IMR-90 (cell line): Measurements from ENCODE around the gene TEC. TPM values are rescaled to one million over a fixed set of nuclear protein-coding genes. Genes with fewer than 3 reads are reported as not detected.
A peak's percentile ranks its signal among the peaks of the same experiment; 100 is the strongest.

Experiments
- ATAC-seq: fragments of 200-7000 bp; cut with Tn5 transposase; 2 replicates; pipeline ENCODE4 v1.9.1; 2020; ENCODE audit warnings: low read depth, mild to moderate bottlenecking, moderate library complexity
- BruUV-seq: library from RNA; stranded (reverse); fragments of 400-500 nt; replicated peaks from 2 replicates; lab custom pipeline; 2021; lab: Mats Ljungman, UMichigan
- CTCF ChIA-PET: fragments of 300-600 bp; formaldehyde crosslinking; extraction: SDS; loops from one replicate; lab custom pipeline; 2021; ENCODE audit warnings: antibody characterized with exemption; lab: Yijun Ruan, JAX
- POLR2A ChIA-PET: fragments of 300-600 bp; sonication (Branson Sonifier 250); formaldehyde crosslinking; loops from one replicate; lab custom pipeline; 2022; ENCODE audit warnings: antibody characterized with exemption; ENCODE audit not compliant: unreplicated experiment; lab: Charles Lee
- DNase-seq: peaks from one replicate; pipeline ENCODE4 v3.0.0; 2013
- H2AFZ ChIP-seq: replicated peaks from 2 replicates; pipeline ENCODE3; 2013; ENCODE audit warnings: low read length, mild to moderate bottlenecking; ENCODE audit not compliant: poor library complexity
- H2AK5ac ChIP-seq: 2 replicates; pipeline ENCODE4 v1.6.1; 2013; ENCODE audit warnings: low read depth, low read length, inconsistent platforms
- H2AK9ac ChIP-seq: replicated peaks from 2 replicates; pipeline ENCODE3; 2013; ENCODE audit warnings: mild to moderate bottlenecking, low read depth, low read length, moderate library complexity; ENCODE audit not compliant: poor library complexity
- H2BK120ac ChIP-seq: 2 replicates; pipeline ENCODE4 v1.6.1; 2013; ENCODE audit warnings: low read depth, low read length, inconsistent platforms
- H2BK15ac ChIP-seq: 3 replicates; pipeline ENCODE4 v1.6.1; 2013; ENCODE audit warnings: low read depth, low read length, inconsistent platforms
- H2BK20ac ChIP-seq: 2 replicates; pipeline ENCODE4 v1.6.1; 2013; ENCODE audit warnings: low read depth, mild to moderate bottlenecking, inconsistent platforms, low read length, moderate library complexity
- H2BK5ac ChIP-seq: 2 replicates; pipeline ENCODE4 v1.6.1; 2013; ENCODE audit warnings: mild to moderate bottlenecking, low read depth, low read length, inconsistent platforms; ENCODE audit not compliant: poor library complexity, severe bottlenecking
- H3K14ac ChIP-seq: replicated peaks from 2 replicates; pipeline ENCODE4 v1.6.1; 2013; ENCODE audit warnings: low read depth, low read length, inconsistent platforms
- H3K18ac ChIP-seq: 2 replicates; pipeline ENCODE4 v1.6.1; 2013; ENCODE audit warnings: low read depth, low read length, control low read depth
- H3K23ac ChIP-seq: 2 replicates; pipeline ENCODE4 v1.6.1; 2013; ENCODE audit warnings: low read depth, low read length, inconsistent platforms
- H3K27ac ChIP-seq: 2 replicates; pipeline ENCODE4 v1.5.1; 2013; ENCODE audit warnings: mild to moderate bottlenecking, control low read depth, low read length; ENCODE audit not compliant: insufficient read depth
- H3K27me3 ChIP-seq: 2 replicates; pipeline ENCODE4 v1.6.1; 2013; ENCODE audit warnings: low read length; ENCODE audit not compliant: control insufficient read depth, insufficient read depth
- H3K36me3 ChIP-seq: 2 replicates; pipeline ENCODE4 v1.6.1; 2013; ENCODE audit warnings: low read length, mixed read lengths; ENCODE audit not compliant: control insufficient read depth, insufficient read depth
- H3K4ac ChIP-seq: 2 replicates; pipeline ENCODE4 v1.6.1; 2013; ENCODE audit warnings: low read depth, low read length, inconsistent platforms
- H3K4me1 ChIP-seq: 2 replicates; pipeline ENCODE4 v1.6.1; 2013; ENCODE audit warnings: low read length, mixed read lengths; ENCODE audit not compliant: control insufficient read depth, insufficient read depth
- H3K4me2 ChIP-seq: 2 replicates; pipeline ENCODE4 v1.6.1; 2013; ENCODE audit warnings: low read depth, mild to moderate bottlenecking, control low read depth, low read length, moderate library complexity
- H3K4me3 ChIP-seq: 2 replicates; pipeline ENCODE4 v1.5.1; 2013; ENCODE audit warnings: low read depth, mild to moderate bottlenecking, control low read depth, low read length, moderate library complexity; ENCODE audit not compliant: insufficient read depth
- H3K56ac ChIP-seq: 2 replicates; pipeline ENCODE4 v1.6.1; 2013; ENCODE audit warnings: low read length, inconsistent platforms; ENCODE audit not compliant: insufficient read depth; ENCODE audit errors: extremely low read depth
- H3K79me1 ChIP-seq, 2 experiments: 2 replicates each; pipeline ENCODE4 v1.6.1; 2013; ENCODE audit warnings: low read length in 2 of 2, inconsistent platforms in 1 of 2, low read depth in 1 of 2
- H3K9ac ChIP-seq: 2 replicates; pipeline ENCODE4 v1.6.1; 2013; ENCODE audit warnings: low read depth, low read length, control low read depth
- H3K9me1 ChIP-seq: 2 replicates; pipeline ENCODE4 v1.6.1; 2013; ENCODE audit warnings: low read length, inconsistent platforms; ENCODE audit not compliant: insufficient read depth
- H3K9me3 ChIP-seq: 2 replicates; pipeline ENCODE4 v1.6.1; 2013; ENCODE audit warnings: low read length; ENCODE audit not compliant: control insufficient read depth, insufficient read depth
- H4K20me1 ChIP-seq: 2 replicates; pipeline ENCODE4 v1.6.1; 2013; ENCODE audit warnings: low read length, inconsistent platforms; ENCODE audit not compliant: insufficient read depth
- H4K5ac ChIP-seq: 2 replicates; pipeline ENCODE4 v1.6.1; 2013; ENCODE audit warnings: mild to moderate bottlenecking, low read depth, low read length, control low read depth
- H4K8ac ChIP-seq, 2 experiments: 2 replicates each; pipeline ENCODE4 v1.6.1; 2013; ENCODE audit warnings: low read depth in 2 of 2, low read length in 2 of 2, control low read depth in 1 of 2, inconsistent platforms in 1 of 2
- H4K91ac ChIP-seq: 2 replicates; pipeline ENCODE4 v1.6.1; 2013; ENCODE audit warnings: low read depth, low read length, inconsistent platforms; ENCODE audit not compliant: insufficient read depth
- CEBPB ChIP-seq: IDR thresholded peaks from 2 replicates; pipeline ENCODE4 v1.6.1; 2012; ENCODE audit warnings: low read depth, low read length, improper control_type of control experiment
- NFE2L2 ChIP-seq: fragments of 150-350 bp; IDR thresholded peaks from 2 replicates; pipeline ENCODE4 v1.6.1; 2016; ENCODE audit warnings: low read depth, mild to moderate bottlenecking, low read length
- WGBS, 2 experiments: methylation state at CpG; one replicate each; pipeline versions ENCODE4 v1.1.5 to v1.1.7; 2013; ENCODE audit warnings: missing lambda C conversion rate in 2 of 2; ENCODE audit not compliant: insufficient read length in 1 of 2; ENCODE audit errors: extremely low coverage in 2 of 2; 5-methylcytosine and 5-hydroxymethylcytosine counted together
- dilution Hi-C: fragments of 300-500 bp; cut with HindIII; formaldehyde crosslinking; loops from one replicate; pipeline ENCODE4 v1.14.3; 2018; ENCODE audit warnings: low sequenced_read_pairs; ENCODE audit not compliant: unreplicated experiment
- in situ Hi-C: fragments of 300-500 bp; cut with MboI; formaldehyde crosslinking; loops from 3 replicates; pipeline ENCODE4 v1.14.3; 2019; ENCODE audit warnings: low sequenced_read_pairs, inconsistent platforms, mixed read lengths
- intact Hi-C: fragments of 100-400 bp; cut with micrococcal nuclease; formaldehyde crosslinking; loops from 2 replicates; pipeline ENCODE4 v1.10.0; 2022
- polyA plus RNA-seq, 3 experiments: library from polyadenylated mRNA; depleted of rRNA; stranded (reverse); fragments of >200 nt; gene quantifications; 2 replicates each; pipeline ENCODE4 v1.2.3, GENCODE V29; 2012; ENCODE audit warnings: low replicate concordance in 1 of 3
- total RNA-seq: library from RNA; depleted of rRNA; stranded (reverse); fragments of >200 nt; gene quantifications from 2 replicates; pipeline ENCODE4 v1.2.3, GENCODE V29; 2012

Gene TEC
- total and polyA plus RNA-seq, 2 of the 4 experiments (the other 2 are of a cell fraction): 0.39 to 0.54 TPM

- no peak overlapping the region; the same call in 1 of the 3 replicates for H2BK15ac ChIP-seq
- ChIA-PET POLR2A (no interaction called here), CTCF (no interaction called here)
- H3K14ac ChIP-seq: peak overlapping the region; percentile 85; the same call in 1 of the 2 replicates
- peak overlapping the region; percentile 94 for H2BK20ac ChIP-seq
- peak overlapping the region; percentile 28 to 88; a peak in 3 of 4 replicates for H4K8ac ChIP-seq
- no peak overlapping the region for H3K4me2 ChIP-seq
- peak overlapping the region; percentile 80; the same call in 1 of the 2 replicates for H3K27ac ChIP-seq
- TF ChIP-seq CEBPB (no peak), NFE2L2 (no peak)
- peak overlapping the region; percentile 91; the same call in 1 of the 2 replicates for H3K4ac ChIP-seq
- no peaks in the 10 kb centered on the region for H3K9me3 ChIP-seq
- H3K9me1 ChIP-seq: peaks cover 7% of the 10 kb centered on the region; the same call in 1 of the 2 replicates
- H3K79me1 ChIP-seq: no peaks in the 10 kb centered on the region
- H2BK120ac ChIP-seq: peak overlapping the region; percentile 95
- in situ Hi-C loops (no loop called here), intact Hi-C loops (no loop called here), dilution Hi-C loops (no loop called here)
- H2AK9ac ChIP-seq: no peak overlapping the region
- H2AFZ ChIP-seq: no peak overlapping the region
- peak overlapping the region; percentile 83; the same call in 1 of the 2 replicates for H2AK5ac ChIP-seq
- peaks cover 10% of the 10 kb centered on the region for H3K4me1 ChIP-seq
- no peak for ATAC-seq
- DNase-seq: no peak
- peak overlapping the region; percentile 94 for H3K18ac ChIP-seq
- WGBS, 2 experiments: no CpG with 5 or more reads among the region's 4 CpGs
- H2BK5ac ChIP-seq: peak overlapping the region; percentile 97
- no peaks in the 10 kb centered on the region for H3K36me3 ChIP-seq
- no TSS peak for BruUV-seq
- H3K4me3 ChIP-seq: no peak overlapping the region
- H3K23ac ChIP-seq: peak overlapping the region; percentile 69; the same call in 1 of the 2 replicates
- no peaks in the 10 kb centered on the region for H4K20me1 ChIP-seq
- no peaks in the 10 kb centered on the region for H3K27me3 ChIP-seq
- H4K91ac ChIP-seq: peak overlapping the region; percentile 84
- H3K56ac ChIP-seq: no peak overlapping the region
- 0 out of 2 replicates have a peak overlapping the region, but pooled peaks have one; percentile 37 for H3K9ac ChIP-seq
- H4K5ac ChIP-seq: peak overlapping the region; percentile 96; the same call in 1 of the 2 replicates
These were observed 97.0 kb downstream of the TEC start for GRCh38 chr4:48172651-48173050.
